NOMO-1 treated with dmso at 0.1 percent for 144 hours (cell line): ENCODE data around the gene ZBTB24.
A peak's percentile ranks its signal among the peaks of the same experiment; 100 is the strongest.
"Not testable (repeated sequence)": the region's sequence is repeated elsewhere in the genome, so short reads cannot be mapped to it uniquely, and the experiment has no call there.

ENCODE experiments used
- DNase-seq: peaks from one replicate; lab custom pipeline; 2025; ENCODE audit not compliant: unreplicated experiment; lab: John Stamatoyannopoulos, UW

ZBTB24 gene

GRCh38 chr6:109482905-109483734, at the start of gene ZBTB24:
Gene ZBTB24, minus strand, starts transcription at chr6:109483219. Its CDS starts 1,193 bp downstream, at chr6:109482026.
- DNase-seq = peak; percentile 81

GRCh38 chr6:109531446-109531845, 48.4 kb upstream of the ZBTB24 start:
- no peak for DNase-seq

GRCh38 chr6:109527989-109528388, 45.0 kb upstream of the ZBTB24 start:
- no peak for DNase-seq

GRCh38 chr6:109526905-109527628, 44.0 kb upstream of the ZBTB24 start:
- peak; percentile 41 for DNase-seq

- no peak for DNase-seq
Measured at GRCh38 chr6:109524129-109524528, 41.1 kb upstream of the ZBTB24 start.

GRCh38 chr6:109523478-109523877, 40.5 kb upstream of the ZBTB24 start:
- no peak for DNase-seq

GRCh38 chr6:109521080-109521479, 38.1 kb upstream of the ZBTB24 start:
- DNase-seq = peak; percentile 9

- DNase-seq = not testable (repeated sequence)
Measured at GRCh38 chr6:109519647-109520046, 36.6 kb upstream of the ZBTB24 start.

GRCh38 chr6:109516929-109517328, 33.9 kb upstream of the ZBTB24 start:
- DNase-seq = no peak

- peak; percentile 26 for DNase-seq
Measured at GRCh38 chr6:109515781-109516409, 32.9 kb upstream of the ZBTB24 start.

- no peak for DNase-seq
Measured at GRCh38 chr6:109514946-109515345, 31.9 kb upstream of the ZBTB24 start.

- DNase-seq = no peak
Measured at GRCh38 chr6:109513571-109514071, 30.6 kb upstream of the ZBTB24 start.

GRCh38 chr6:109512271-109512817, 29.3 kb upstream of the ZBTB24 start:
- DNase-seq = no peak

- DNase-seq = no peak
Measured at GRCh38 chr6:109511832-109512231, 28.8 kb upstream of the ZBTB24 start.

- DNase-seq = no peak
Measured at GRCh38 chr6:109510358-109510757, 27.3 kb upstream of the ZBTB24 start.

- no peak for DNase-seq
Measured at GRCh38 chr6:109508166-109508860, 25.3 kb upstream of the ZBTB24 start.

GRCh38 chr6:109507490-109508072, 24.6 kb upstream of the ZBTB24 start:
- no peak for DNase-seq

- no peak for DNase-seq
Measured at GRCh38 chr6:109506841-109507240, 23.8 kb upstream of the ZBTB24 start.

- DNase-seq = no peak
Measured at GRCh38 chr6:109506314-109506713, 23.3 kb upstream of the ZBTB24 start.
